ENCODE measurements around the gene FIGN. TPM values are rescaled to one million over a fixed set of nuclear protein-coding genes. Genes with fewer than 3 reads are reported as not detected.

The FIGN gene, protein sequence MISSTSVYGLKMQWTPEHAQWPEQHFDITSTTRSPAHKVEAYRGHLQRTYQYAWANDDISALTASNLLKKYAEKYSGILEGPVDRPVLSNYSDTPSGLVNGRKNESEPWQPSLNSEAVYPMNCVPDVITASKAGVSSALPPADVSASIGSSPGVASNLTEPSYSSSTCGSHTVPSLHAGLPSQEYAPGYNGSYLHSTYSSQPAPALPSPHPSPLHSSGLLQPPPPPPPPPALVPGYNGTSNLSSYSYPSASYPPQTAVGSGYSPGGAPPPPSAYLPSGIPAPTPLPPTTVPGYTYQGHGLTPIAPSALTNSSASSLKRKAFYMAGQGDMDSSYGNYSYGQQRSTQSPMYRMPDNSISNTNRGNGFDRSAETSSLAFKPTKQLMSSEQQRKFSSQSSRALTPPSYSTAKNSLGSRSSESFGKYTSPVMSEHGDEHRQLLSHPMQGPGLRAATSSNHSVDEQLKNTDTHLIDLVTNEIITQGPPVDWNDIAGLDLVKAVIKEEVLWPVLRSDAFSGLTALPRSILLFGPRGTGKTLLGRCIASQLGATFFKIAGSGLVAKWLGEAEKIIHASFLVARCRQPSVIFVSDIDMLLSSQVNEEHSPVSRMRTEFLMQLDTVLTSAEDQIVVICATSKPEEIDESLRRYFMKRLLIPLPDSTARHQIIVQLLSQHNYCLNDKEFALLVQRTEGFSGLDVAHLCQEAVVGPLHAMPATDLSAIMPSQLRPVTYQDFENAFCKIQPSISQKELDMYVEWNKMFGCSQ
- total RNA-seq = 0.51 and 1.5 TPM in 2 replicates
- 1.3 and 1.6 TPM in 2 replicates for polyA plus RNA-seq
- polyA plus RNA-seq (2012) = 0.96 and 1.8 TPM in 2 replicates
- polyA minus RNA-seq (ENCODE audit: low replicate concordance) = 1.6 and 3.2 TPM in 2 replicates

DNA sequence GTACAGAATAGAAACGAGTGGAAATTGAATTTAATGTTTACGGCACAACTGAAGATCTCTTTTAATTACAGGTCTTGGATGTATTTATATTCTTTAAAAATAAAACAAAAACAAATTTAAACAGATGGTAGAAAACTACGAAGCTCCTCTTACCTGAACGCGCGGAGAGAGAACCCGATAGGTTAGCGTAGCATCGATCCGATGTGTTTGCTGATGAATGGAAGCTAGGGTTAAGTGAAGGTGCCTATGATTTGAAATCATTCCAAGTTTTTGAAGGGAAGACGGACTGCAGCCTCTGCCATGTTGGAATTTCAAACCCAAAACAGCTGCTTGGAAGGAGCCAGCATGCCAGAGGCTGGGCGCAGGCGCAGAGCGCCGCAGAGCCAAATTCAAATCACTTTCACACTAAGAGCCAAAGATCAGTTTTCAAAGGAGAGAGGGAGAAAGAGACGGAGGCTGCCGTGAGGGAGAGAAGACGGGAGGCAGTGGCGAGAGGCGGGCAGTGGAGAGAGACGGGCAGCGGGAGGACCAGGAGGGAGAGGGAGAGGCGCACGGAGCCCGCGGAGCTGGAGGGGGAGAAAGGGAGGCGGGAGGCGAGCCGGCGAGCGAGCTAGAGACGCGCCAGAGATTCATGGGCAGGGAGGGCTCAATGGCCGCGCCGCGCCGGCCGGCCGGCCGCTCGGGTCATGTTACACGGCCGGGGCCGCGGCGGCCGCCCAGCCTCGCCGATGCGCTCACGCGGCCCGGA lies at the start of gene FIGN:
FIGN (minus strand) TSS at position 324 of the 748 bp plus-strand sequence. CDS start 1,081 bp downstream, outside the sequence.
- no peak for TF ChIP-seq EZH2 (IDR thresholded peaks at IDR 0.05; ENCODE audit: low read length, missing control alignments)
- TF ChIP-seq, protein P1, sequence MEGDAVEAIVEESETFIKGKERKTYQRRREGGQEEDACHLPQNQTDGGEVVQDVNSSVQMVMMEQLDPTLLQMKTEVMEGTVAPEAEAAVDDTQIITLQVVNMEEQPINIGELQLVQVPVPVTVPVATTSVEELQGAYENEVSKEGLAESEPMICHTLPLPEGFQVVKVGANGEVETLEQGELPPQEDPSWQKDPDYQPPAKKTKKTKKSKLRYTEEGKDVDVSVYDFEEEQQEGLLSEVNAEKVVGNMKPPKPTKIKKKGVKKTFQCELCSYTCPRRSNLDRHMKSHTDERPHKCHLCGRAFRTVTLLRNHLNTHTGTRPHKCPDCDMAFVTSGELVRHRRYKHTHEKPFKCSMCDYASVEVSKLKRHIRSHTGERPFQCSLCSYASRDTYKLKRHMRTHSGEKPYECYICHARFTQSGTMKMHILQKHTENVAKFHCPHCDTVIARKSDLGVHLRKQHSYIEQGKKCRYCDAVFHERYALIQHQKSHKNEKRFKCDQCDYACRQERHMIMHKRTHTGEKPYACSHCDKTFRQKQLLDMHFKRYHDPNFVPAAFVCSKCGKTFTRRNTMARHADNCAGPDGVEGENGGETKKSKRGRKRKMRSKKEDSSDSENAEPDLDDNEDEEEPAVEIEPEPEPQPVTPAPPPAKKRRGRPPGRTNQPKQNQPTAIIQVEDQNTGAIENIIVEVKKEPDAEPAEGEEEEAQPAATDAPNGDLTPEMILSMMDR (conservative IDR thresholded peaks at IDR 0.05 in 1 of 2, IDR thresholded peaks at IDR 0.05 in 1 of 2; ENCODE audit: low read depth in 1 of 2, low read length in 2 of 2) = no peak
- Histone ChIP-seq H3K27me3 (ENCODE audit: control insufficient read depth, insufficient read depth, low read length) (no peaks in the 10 kb centered on the region), H3K4me2 (ENCODE audit: extremely low read depth, insufficient read depth, low read length) (peak within 1 kb of the TSS; percentile 87), H3K36me3 (ENCODE audit: control insufficient read depth, insufficient read depth, low read length) (no peaks in the 10 kb centered on the region), H2AFZ (ENCODE audit: low read length) (peak within 1 kb of the TSS; percentile 95), H3K4me3 (replicated peaks in 1 of 4; ENCODE audit: control extremely low read depth in 1 of 4, insufficient read depth in 1 of 4, low read depth in 3 of 4, low read length in 4 of 4) (peak within 1 kb of the TSS; percentile 71 to 95 (median 82)), H3K9ac (ENCODE audit: insufficient read depth, low read length) (peak within 1 kb of the TSS; percentile 87), H3K4me1 (ENCODE audit: control insufficient read depth, extremely low read depth, insufficient read depth, low read length) (peaks cover 4% of the 10 kb centered on the region), H3K9me3 (ENCODE audit: control insufficient read depth, insufficient read depth, low read depth, low read length) (no peaks in the 10 kb centered on the region), H4K20me1 (ENCODE audit: control insufficient read depth, extremely low read depth, insufficient read depth, low read length) (no peaks in the 10 kb centered on the region), H3K79me2 (ENCODE audit: control insufficient read depth, insufficient read depth, low read length) (peaks cover 32% of the 10 kb centered on the region), H3K27ac (ENCODE audit: insufficient read depth, low read length) (peak within 1 kb of the TSS; percentile 96)
- peak; percentile 89 to 95 for DNase-seq (ENCODE audit: low read depth in 2 of 2)

DNA sequence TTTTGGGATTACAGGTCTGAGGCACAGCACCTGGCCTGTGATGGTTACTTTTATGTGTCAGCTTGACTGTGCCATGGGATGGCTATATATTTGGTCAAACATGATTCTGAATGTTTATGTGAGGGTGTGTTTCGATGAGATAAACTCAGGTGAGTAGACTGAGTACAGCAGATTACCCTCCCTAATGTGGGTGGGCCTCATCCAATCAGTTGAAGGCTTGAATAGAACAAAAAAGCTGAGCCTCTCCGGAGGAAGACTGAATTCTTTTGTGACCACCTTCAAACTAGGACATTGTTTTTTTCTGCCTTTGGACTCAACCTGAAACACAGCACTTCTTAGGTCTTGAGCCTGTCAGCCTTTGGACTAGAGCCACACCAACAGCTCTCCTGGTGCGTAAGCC lies 49.4 kb upstream of the FIGN start:
- H3K27ac ChIP-seq (ENCODE audit: insufficient read depth, low read length) = no peak overlapping the region
- H3K4me1 ChIP-seq (ENCODE audit: control insufficient read depth, extremely low read depth, insufficient read depth, low read length) = no peaks in the 10 kb centered on the region
- TF ChIP-seq, protein P1 (conservative IDR thresholded peaks at IDR 0.05 in 1 of 2, IDR thresholded peaks at IDR 0.05 in 1 of 2; ENCODE audit: low read depth in 1 of 2, low read length in 2 of 2) = no peak
- no peak for TF ChIP-seq EZH2 (IDR thresholded peaks at IDR 0.05; ENCODE audit: low read length, missing control alignments)
- no peak overlapping the region for H3K4me2 ChIP-seq (ENCODE audit: extremely low read depth, insufficient read depth, low read length)
- no peak overlapping the region for H3K9ac ChIP-seq (ENCODE audit: insufficient read depth, low read length)
- no peaks in the 10 kb centered on the region for H3K79me2 ChIP-seq (ENCODE audit: control insufficient read depth, insufficient read depth, low read length)
- H4K20me1 ChIP-seq (ENCODE audit: control insufficient read depth, extremely low read depth, insufficient read depth, low read length) = no peaks in the 10 kb centered on the region
- no peak overlapping the region for H2AFZ ChIP-seq (ENCODE audit: low read length)
- no peaks in the 10 kb centered on the region for H3K27me3 ChIP-seq (ENCODE audit: control insufficient read depth, insufficient read depth, low read length)
- H3K9me3 ChIP-seq (ENCODE audit: control insufficient read depth, insufficient read depth, low read depth, low read length) = no peaks in the 10 kb centered on the region
- H3K36me3 ChIP-seq (ENCODE audit: control insufficient read depth, insufficient read depth, low read length) = no peaks in the 10 kb centered on the region
- no peak overlapping the region for H3K4me3 ChIP-seq (replicated peaks in 1 of 4; ENCODE audit: control extremely low read depth in 1 of 4, insufficient read depth in 1 of 4, low read depth in 3 of 4, low read length in 4 of 4)
- DNase-seq (ENCODE audit: low read depth in 2 of 2) = no peak

All from fibroblast of lung (primary cell).